Gastrocnemius medialis (tissue), 4 donors: ENCODE data around the gene WWOX.

ENCODE experiments used
- POLR2A ChIP-seq, 2 donors: fragments of 450-650 bp; IDR thresholded peaks; one replicate each; pipeline ENCODE4 v1.6.1; 2017; ENCODE audit warnings: antibody characterized with exemption in 2 of 2, mild to moderate bottlenecking in 2 of 2, moderate library complexity in 2 of 2
- TF ChIP-seq, protein P1 (sequence below), 5 experiments: fragments of 450-650 bp in 3 of 5; fragments of 200-600 bp in 2 of 5; sonication (generic) in 2 of 5; IDR thresholded peaks in 4 of 5; conservative IDR thresholded peaks in 1 of 5; 1 replicate in 4 of 5; 2 replicates in 1 of 5; pipeline ENCODE4 v1.5.1; 2016 to 2019; ENCODE audit warnings: antibody characterized with exemption in 5 of 5, mild to moderate bottlenecking in 3 of 5, moderate library complexity in 3 of 5

DNA sequence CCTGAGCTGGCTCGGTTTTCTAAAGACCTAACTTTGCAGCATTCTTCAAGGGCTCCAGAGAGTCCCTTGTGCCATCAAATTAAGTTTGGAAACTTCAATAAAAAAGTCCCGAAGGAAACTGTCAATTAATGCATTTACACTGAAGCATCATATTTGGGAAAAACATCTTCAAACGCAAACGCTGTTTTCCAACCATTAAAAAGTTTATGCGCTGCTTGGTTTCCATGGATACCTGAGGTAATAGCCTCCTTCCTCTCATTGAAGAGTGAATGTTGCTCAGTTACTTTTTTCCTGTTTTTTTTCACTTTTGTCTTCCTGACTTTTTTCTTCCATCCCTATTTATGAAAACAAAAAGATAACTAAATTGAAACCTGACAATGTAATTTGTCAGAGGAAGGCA lies 1102.0 kb downstream of the WWOX start:
- TF ChIP-seq, protein P1, sequence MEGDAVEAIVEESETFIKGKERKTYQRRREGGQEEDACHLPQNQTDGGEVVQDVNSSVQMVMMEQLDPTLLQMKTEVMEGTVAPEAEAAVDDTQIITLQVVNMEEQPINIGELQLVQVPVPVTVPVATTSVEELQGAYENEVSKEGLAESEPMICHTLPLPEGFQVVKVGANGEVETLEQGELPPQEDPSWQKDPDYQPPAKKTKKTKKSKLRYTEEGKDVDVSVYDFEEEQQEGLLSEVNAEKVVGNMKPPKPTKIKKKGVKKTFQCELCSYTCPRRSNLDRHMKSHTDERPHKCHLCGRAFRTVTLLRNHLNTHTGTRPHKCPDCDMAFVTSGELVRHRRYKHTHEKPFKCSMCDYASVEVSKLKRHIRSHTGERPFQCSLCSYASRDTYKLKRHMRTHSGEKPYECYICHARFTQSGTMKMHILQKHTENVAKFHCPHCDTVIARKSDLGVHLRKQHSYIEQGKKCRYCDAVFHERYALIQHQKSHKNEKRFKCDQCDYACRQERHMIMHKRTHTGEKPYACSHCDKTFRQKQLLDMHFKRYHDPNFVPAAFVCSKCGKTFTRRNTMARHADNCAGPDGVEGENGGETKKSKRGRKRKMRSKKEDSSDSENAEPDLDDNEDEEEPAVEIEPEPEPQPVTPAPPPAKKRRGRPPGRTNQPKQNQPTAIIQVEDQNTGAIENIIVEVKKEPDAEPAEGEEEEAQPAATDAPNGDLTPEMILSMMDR (IDR thresholded peaks at IDR 0.05 in 4 of 5, conservative IDR thresholded peaks at IDR 0.05 in 1 of 5): no peak
- no peak for TF ChIP-seq POLR2A (IDR thresholded peaks at IDR 0.05)
